Esophagus squamous epithelium (tissue), 5 donors: Measurements from ENCODE around the gene ARF4. TPM values are rescaled to one million over a fixed set of nuclear protein-coding genes. Genes with fewer than 3 reads are reported as not detected.

Experiments used
- DNase-seq: peaks from one replicate; lab custom pipeline; 2025; lab: John Stamatoyannopoulos, UW
- H3K27ac ChIP-seq, 4 donors: fragments of 200-600 bp; sonication (generic); one replicate each; pipeline ENCODE4 v1.5.1; 2016 to 2019; ENCODE audit warnings: mild to moderate bottlenecking in 1 of 4
- H3K27me3 ChIP-seq, 4 donors: fragments of 200-600 bp; sonication (generic); 1 replicate in 3 of 4; 2 replicates in 1 of 4; pipeline versions ENCODE4 v1.5.1 to v1.6.0; 2017 to 2021; ENCODE audit warnings: antibody characterized with exemption in 1 of 4
- H3K36me3 ChIP-seq, 3 donors: fragments of 200-600 bp; sonication (generic); one replicate each; pipeline ENCODE4 v1.5.1; 2016 to 2019
- H3K4me1 ChIP-seq, 3 donors: fragments of 200-600 bp; sonication (generic); one replicate each; pipeline ENCODE4 v1.5.1; 2017 to 2019
- H3K4me3 ChIP-seq, 4 donors: fragments of 200-600 bp; sonication (generic); 1 replicate in 3 of 4; 2 replicates in 1 of 4; pipeline ENCODE4 v1.5.1; 2016 to 2019; ENCODE audit warnings: mild to moderate bottlenecking in 2 of 4, moderate library complexity in 1 of 4
- H3K9me3 ChIP-seq, 3 donors: fragments of 200-600 bp; sonication (generic); one replicate each; pipeline ENCODE4 v1.5.1; 2016 to 2019
- CTCF ChIP-seq, 6 experiments: fragments of 450-650 bp in 4 of 6; fragments of 200-600 bp in 2 of 6; sonication (generic) in 2 of 6; IDR thresholded peaks; one replicate each; pipeline ENCODE4 v1.5.1; 2016 to 2019; ENCODE audit warnings: antibody characterized with exemption in 6 of 6, mild to moderate bottlenecking in 4 of 6, moderate library complexity in 4 of 6
- POLR2A ChIP-seq, 4 donors: fragments of 450-650 bp; IDR thresholded peaks; one replicate each; pipeline ENCODE4 v1.6.1; 2017; ENCODE audit warnings: antibody characterized with exemption in 4 of 4, mild to moderate bottlenecking in 4 of 4, moderate library complexity in 3 of 4
- WGBS, 2 donors: methylation state at CpG; one replicate each; pipeline ENCODE4 v1.1.5; 2018; 5-methylcytosine and 5-hydroxymethylcytosine counted together
- intact Hi-C: fragments of 100-400 bp; cut with DNase I; formaldehyde crosslinking; loops from one replicate; pipeline ENCODE4 v1.15.0; 2022
- total RNA-seq, 4 donors: library from RNA; depleted of rRNA; stranded (reverse); fragments of >200 nt; gene quantifications; one replicate each; pipeline ENCODE4 v1.1.0, GENCODE V29; 2016
- donor health status: DM: yes; HTN: yes; CAD: no.

ARF4 gene
- total RNA-seq, 4 donors from 2014 or later: 65.1 to 113 (median 88.2) TPM

- intact Hi-C loops: no loop called here
- Histone ChIP-seq H3K27ac (no peak overlapping the region), H3K9me3 (no peaks in the 10 kb centered on the region), H3K4me1 (peaks cover 0 to 32% (median 4%) of the 10 kb centered on the region in 3 donors), H3K4me3 (no peak overlapping the region), H3K27me3 (no peaks in the 10 kb centered on the region), H3K36me3 (peaks cover 0 to 57% (median 4%) of the 10 kb centered on the region in 3 donors)
- TF ChIP-seq POLR2A (IDR thresholded peaks at IDR 0.05) (no peak), CTCF (IDR thresholded peaks at IDR 0.05) (no peak)
- whole genome bisulfite sequencing, 2 donors: 80 to 92% methylated on average over 2 of the region's 2 CpGs
- no peak for DNase-seq
Observed at GRCh38 chr3:57583544-57583943, 13.6 kb downstream of the ARF4 start.

GRCh38 chr3:57582474-57583168, 14.5 kb downstream of the ARF4 start:
- peak in 3 of 6 experiments; percentile 17 to 39 (median 31) for TF ChIP-seq CTCF (IDR thresholded peaks at IDR 0.05)
- TF ChIP-seq POLR2A (IDR thresholded peaks at IDR 0.05): no peak
- DNase-seq: no peak
- intact Hi-C loops: no loop called here
- H3K36me3 ChIP-seq: peaks cover 0 to 65% (median 8%) of the 10 kb centered on the region in 3 donors
- H3K4me1 ChIP-seq: peaks cover 0 to 32% (median 4%) of the 10 kb centered on the region in 3 donors
- H3K27me3 ChIP-seq: no peaks in the 10 kb centered on the region
- H3K27ac ChIP-seq: no peak overlapping the region
- WGBS, 2 donors: 80 to 89% methylated on average over 7 of the region's 7 CpGs
- no peak overlapping the region for H3K4me3 ChIP-seq
- no peaks in the 10 kb centered on the region for H3K9me3 ChIP-seq

GRCh38 chr3:57577801-57578200, 19.3 kb downstream of the ARF4 start:
- intact Hi-C loops: no loop called here

GRCh38 chr3:57575966-57576626, 21.0 kb downstream of the ARF4 start:
- peaks cover 5 to 99% (median 29%) of the 10 kb centered on the region in 3 donors for H3K36me3 ChIP-seq
- H3K9me3 ChIP-seq: no peaks in the 10 kb centered on the region
- WGBS, 2 donors: 64 to 81% methylated on average over 3 of the region's 3 CpGs
- no peak for DNase-seq
- intact Hi-C loops: no loop called here
- TF ChIP-seq CTCF (IDR thresholded peaks at IDR 0.05): no peak
- no peak overlapping the region for H3K4me3 ChIP-seq
- peaks cover 0 to 12% (median 0%) of the 10 kb centered on the region in 3 donors for H3K4me1 ChIP-seq
- no peaks in the 10 kb centered on the region for H3K27me3 ChIP-seq
- H3K27ac ChIP-seq: no peak overlapping the region

More at GRCh38 chr3:57577801-57578200, 19.3 kb downstream of the ARF4 start:
- no peak for TF ChIP-seq CTCF (IDR thresholded peaks at IDR 0.05)
- no peak for TF ChIP-seq POLR2A (IDR thresholded peaks at IDR 0.05)
- Histone ChIP-seq H3K27ac (no peak overlapping the region), H3K27me3 (no peaks in the 10 kb centered on the region), H3K4me3 (no peak overlapping the region), H3K4me1 (peaks cover 0 to 19% (median 0%) of the 10 kb centered on the region in 3 donors), H3K9me3 (no peaks in the 10 kb centered on the region), H3K36me3 (peaks cover 0 to 99% (median 29%) of the 10 kb centered on the region in 3 donors)
- 92 to 95% methylated on average over 9 of the region's 9 CpGs for WGBS, 2 donors
- DNase-seq: no peak

- H3K36me3 ChIP-seq: peaks cover 5 to 93% (median 30%) of the 10 kb centered on the region in 3 donors
Observed at GRCh38 chr3:57572096-57572495, 25.0 kb downstream of the ARF4 start.

More at GRCh38 chr3:57572096-57572495, 25.0 kb downstream of the ARF4 start:
- DNase-seq: no peak
- no peak overlapping the region for H3K4me3 ChIP-seq
- WGBS, 2 donors: 70 to 72% methylated on average over 3 of the region's 3 CpGs
- no peaks in the 10 kb centered on the region for H3K9me3 ChIP-seq
- intact Hi-C loops: no loop called here
- H3K27me3 ChIP-seq: no peaks in the 10 kb centered on the region
- H3K4me1 ChIP-seq: peaks cover 0 to 11% (median 0%) of the 10 kb centered on the region in 3 donors
- TF ChIP-seq POLR2A (IDR thresholded peaks at IDR 0.05) (no peak), CTCF (IDR thresholded peaks at IDR 0.05) (no peak)
- H3K27ac ChIP-seq: no peak overlapping the region
